ENCODE measurements around the gene DCAKD.
"Not testable (repeated sequence)": the region's sequence is repeated elsewhere in the genome, so short reads cannot be mapped to it uniquely, and the experiment has no call there.

The DCAKD gene

GRCh38 chr17:45063198-45063597, 11.8 kb upstream of the DCAKD start:
- DNase-seq (ENCODE audit: low read depth), result no peak

GRCh38 chr17:45061606-45062205, 10.3 kb upstream of the DCAKD start:
- no peak for DNase-seq (ENCODE audit: low read depth)

- peak; percentile 92 for DNase-seq (ENCODE audit: low read depth)
Measured at GRCh38 chr17:45060797-45061605, 9.6 kb upstream of the DCAKD start, which contains the start of gene NMT1. NMT1 (plus strand) TSS chr17:45061317; CDS start chr17:45061330, 13 bp downstream.

DNA sequence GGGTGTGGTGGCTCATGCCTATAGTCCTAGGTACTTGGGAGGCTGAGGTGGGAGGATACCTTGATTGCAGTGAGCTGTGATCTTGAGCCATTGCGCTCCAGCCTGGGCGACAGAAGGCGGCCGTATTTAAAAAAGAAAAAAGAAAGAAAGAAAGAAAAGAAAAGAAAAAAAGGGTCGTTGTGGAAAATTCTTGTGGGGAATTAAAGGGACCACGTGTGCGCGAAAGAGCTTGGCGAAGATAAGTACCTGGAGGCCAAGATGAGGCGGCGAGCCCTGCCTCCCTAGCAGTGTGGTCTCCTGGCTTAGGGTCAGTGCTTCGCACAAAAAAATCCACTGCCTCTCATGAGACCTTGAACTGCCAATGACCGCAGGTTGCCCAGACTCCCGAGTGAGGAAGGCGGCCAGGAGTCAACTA, 9.0 kb upstream of the DCAKD start:
- no peak for DNase-seq (ENCODE audit: low read depth)

- peak; percentile 30 for DNase-seq (ENCODE audit: low read depth)
Measured at GRCh38 chr17:45052052-45052772, 780 bp upstream of the DCAKD start.

GRCh38 chr17:45051720-45052051, 254 bp upstream of the DCAKD start:
- not testable (repeated sequence) for DNase-seq (ENCODE audit: low read depth)

DNA sequence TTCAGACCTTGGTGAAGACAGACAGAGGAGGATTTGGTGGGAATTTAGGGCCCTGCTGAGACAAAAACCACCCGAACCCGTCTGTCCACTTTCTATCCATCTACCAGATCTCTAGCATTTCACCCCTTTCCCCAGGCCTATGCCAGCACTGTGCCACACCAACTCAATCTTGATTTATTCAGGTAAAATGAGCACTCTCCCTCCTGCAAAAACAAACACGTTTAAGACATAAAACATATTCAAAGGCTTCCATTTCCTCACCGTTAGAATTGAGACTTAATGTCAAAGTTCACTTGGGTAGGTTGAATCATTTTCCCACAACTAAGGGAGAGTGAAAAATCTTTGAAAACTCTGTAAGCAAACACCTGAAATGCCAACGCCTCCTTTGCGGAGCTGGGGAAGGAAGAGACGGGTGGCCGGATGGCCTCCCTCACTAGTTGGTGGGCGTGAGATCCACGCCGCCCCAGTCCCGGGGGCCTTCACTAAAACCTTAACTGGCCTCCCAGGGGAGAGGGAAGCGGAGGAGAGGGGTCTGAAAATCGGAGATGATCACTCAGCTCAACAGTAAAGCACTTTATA, 862 bp downstream of the DCAKD start:
- DNase-seq (ENCODE audit: low read depth), result peak; percentile 38

DNA sequence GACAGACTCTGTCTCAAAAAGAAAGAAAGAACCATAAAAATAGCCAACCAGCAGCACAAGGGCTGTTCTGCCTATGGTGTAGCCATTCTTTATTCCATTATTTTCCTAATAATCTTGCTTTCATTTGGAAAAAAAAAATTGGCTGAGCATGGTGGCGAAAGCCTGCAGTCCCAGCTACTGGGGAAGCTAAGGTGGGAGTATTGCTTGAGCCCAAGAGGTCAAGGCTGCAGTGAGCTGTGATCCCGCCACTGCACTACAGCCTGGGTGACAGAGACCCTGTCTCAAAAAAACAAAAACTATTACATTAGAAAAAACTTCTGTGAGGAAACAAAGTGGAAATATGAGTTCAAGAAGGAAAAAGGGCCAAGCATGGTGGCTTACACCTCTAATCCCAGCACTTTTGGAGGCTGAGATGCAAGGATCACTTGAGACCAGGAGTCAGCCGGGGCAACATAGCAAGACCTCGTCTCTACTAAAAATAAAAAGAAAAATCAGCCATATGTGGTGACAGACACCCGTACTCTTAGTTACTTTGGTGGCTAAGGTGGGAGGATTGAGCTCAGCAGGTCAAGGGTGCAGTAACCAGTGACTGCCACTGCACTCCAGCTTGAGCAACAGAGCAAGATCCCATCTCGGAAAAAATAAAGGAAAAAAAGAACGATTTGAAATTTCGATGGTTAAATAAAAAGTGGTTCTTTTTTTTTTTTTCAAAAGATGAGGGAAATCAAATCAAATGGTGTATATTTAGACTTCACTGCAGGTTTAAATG, 2.5 kb downstream of the DCAKD start:
- DNase-seq (ENCODE audit: low read depth), result no peak

GRCh38 chr17:45046537-45047125, 4.8 kb downstream of the DCAKD start:
- no peak for DNase-seq (ENCODE audit: low read depth)

DNA sequence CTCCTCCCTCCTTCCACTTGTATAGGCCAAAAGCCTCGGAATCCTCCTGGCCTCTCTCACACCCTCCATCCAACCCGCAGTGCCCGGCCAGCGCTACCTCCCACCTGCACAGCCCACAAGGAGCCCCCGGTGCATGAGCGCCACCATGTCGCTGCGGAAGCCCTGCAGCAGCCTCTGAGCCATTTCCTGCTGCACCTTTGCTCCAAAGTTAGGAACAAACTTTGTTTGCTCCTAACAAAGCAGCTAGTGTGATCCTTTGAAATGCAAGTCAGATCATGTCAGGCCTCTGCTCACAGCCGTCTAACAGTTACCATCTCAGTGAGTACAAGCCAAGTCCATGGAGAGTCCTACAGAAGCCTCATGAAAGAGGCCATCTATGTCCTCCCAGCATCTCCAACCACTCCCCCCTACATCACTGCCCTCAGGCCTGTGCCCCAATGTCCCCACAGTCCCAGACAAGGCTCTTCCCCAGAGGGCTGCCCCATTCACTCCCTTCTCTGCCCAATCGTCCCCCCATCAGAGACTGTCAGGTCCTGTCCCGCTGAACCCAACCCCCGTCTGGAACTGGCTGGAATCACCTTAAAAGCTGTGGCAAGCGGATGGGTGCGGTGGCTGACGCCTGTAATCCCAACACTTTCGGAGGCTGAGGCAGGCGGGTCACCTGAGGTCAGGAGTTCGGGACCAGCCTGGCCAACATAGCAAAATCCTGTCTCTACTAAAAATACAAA, 7.5 kb downstream of the DCAKD start:
- DNase-seq (ENCODE audit: low read depth), result no peak

- no peak for DNase-seq (ENCODE audit: low read depth)
Measured at GRCh38 chr17:45042346-45043120, 8.9 kb downstream of the DCAKD start.

DNA sequence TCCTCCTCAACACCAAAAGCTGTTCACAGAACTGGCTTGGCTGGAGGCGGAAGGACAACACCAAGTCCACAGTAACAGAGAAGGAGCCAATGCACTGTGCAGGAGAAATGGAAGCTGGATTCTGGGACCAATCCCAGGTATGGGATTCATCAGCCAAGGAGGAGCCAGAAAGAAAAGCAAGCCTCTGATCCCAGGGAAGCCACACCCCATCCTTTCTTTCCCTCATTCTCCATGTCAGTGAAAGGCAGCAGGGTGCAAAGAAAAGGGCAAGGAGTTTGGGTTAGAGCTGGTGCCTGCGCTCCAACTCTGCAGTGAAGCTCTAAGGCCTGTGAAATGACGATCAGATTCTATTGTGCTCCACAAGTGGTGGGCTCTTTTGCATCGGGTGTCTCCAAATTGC, 11.0 kb downstream of the DCAKD start:
- no peak for DNase-seq (ENCODE audit: low read depth)

DNA sequence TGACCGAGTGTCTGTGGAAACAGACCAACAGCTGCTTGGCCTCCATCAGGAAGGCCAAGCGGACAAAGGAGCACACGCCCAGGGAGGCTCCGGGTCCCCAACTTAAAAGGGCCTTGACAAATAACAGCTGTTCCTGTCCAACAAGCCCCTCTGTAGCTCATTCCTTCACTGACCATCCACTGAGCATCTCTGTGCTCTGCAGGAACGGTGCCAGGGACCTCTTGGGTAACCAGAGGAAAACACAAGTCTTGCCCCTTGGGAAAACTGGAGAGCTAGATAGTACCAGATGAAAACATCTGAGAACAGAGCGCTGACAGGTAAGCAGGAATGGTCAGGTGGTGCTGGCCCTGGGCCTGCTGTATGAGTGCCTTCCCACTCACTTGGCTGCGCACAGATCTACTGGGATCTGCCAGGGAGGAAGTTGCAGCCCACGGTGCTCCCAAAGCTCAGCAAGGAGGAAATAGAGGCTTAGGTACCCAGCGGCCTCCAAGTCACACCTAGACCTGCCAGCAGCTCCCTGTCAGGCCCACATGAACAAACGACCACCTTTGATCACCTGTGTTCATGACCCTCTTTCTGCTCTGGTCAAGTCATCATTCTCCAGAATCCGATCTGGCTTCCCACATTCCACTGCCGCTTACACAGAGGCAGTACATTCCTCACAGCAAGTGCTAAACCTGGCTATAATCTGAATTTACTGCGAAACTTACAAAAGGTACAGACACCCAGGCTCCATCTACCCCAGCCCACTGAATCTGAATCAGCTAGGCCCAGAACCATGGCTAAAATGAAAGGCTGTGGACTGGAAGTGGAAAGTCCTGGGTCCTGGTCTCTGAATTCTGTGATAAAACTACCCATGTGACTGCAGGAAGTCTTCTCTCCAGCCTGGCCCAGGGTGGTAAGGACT, 12.5 kb downstream of the DCAKD start:
- DNase-seq (ENCODE audit: low read depth), result no peak

- DNase-seq (ENCODE audit: low read depth), result no peak
Measured at GRCh38 chr17:45036691-45037090, 14.7 kb downstream of the DCAKD start.

GRCh38 chr17:45035848-45036247, 15.6 kb downstream of the DCAKD start:
- no peak for DNase-seq (ENCODE audit: low read depth)

DNA sequence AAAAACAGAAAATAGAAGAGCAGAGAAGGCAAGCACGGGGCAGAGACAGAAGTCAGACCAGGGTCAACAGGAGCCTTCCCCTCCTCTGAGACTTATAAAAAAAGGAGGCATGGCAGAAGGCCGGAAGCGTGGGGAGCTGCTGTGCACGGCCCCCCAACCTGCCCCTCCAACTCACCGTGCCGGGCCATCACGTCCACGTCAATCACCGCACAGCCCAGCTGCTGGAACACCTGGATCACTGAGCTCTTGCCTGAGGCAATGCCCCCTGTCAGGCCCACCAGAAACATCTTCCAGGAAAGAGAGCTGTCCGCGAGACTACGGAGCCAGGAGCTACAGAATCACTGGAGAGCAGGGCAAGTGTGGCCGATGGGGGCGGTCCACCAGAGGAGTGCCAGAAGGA, 16.8 kb downstream of the DCAKD start:
- DNase-seq (ENCODE audit: low read depth), result no peak

- DNase-seq (ENCODE audit: low read depth), result no peak
Measured at GRCh38 chr17:45032174-45032541, 19.3 kb downstream of the DCAKD start.

GRCh38 chr17:45031231-45032173, 19.9 kb downstream of the DCAKD start:
- DNase-seq (ENCODE audit: low read depth), result no peak

Data from activated T-cell treated with anti-CD3 and anti-CD28 coated beads for 48 hours (primary cell).